AG04450 (cell line): ENCODE measurements around the gene BGN. TPM values are rescaled to one million over a fixed set of nuclear protein-coding genes. Genes with fewer than 3 reads are reported as not detected.

Experiments
- CTCF ChIA-PET: fragments of 300-600, 350-600 bp; formaldehyde crosslinking; extraction: SDS; loops from one replicate; lab custom pipeline; 2022; ENCODE audit warnings: antibody characterized with exemption, inconsistent platforms; lab: Charles Lee
- POLR2A ChIA-PET: fragments of 350-600 bp; formaldehyde crosslinking; extraction: SDS; loops from one replicate; lab custom pipeline; 2021; ENCODE audit warnings: antibody characterized with exemption, inconsistent platforms; lab: Yijun Ruan, JAX
- DNase-seq: peaks from one replicate; pipeline ENCODE4 v3.0.0-alpha.2; 2011; ENCODE audit warnings: low read depth, low spot score
- H3K27ac ChIP-seq: one replicate; pipeline ENCODE4 v1.5.1; 2012; ENCODE audit warnings: low read depth, low read length, control low read depth
- H3K27me3 ChIP-seq: one replicate; pipeline ENCODE4 v1.6.0; 2012; ENCODE audit warnings: low read length; ENCODE audit not compliant: control insufficient read depth, insufficient read depth
- H3K4me3 ChIP-seq: 2 replicates; pipeline ENCODE4 v1.5.1; 2011; ENCODE audit warnings: mild to moderate bottlenecking, low read depth, low read length, control low read depth
- H3K9me3 ChIP-seq: 2 replicates; pipeline ENCODE4 v1.5.1; 2012; ENCODE audit warnings: low read length; ENCODE audit not compliant: control insufficient read depth, insufficient read depth
- CTCF ChIP-seq: IDR thresholded peaks from 2 replicates; pipeline ENCODE4 v1.5.1; 2011; ENCODE audit warnings: low read depth, low read length, control low read depth, inconsistent platforms
- polyA plus RNA-seq: library from polyadenylated mRNA; depleted of rRNA; stranded (reverse); fragments of >200 nt; gene quantifications from 2 replicates; pipeline ENCODE4 v1.2.3, GENCODE V29; 2011

BGN gene
- polyA plus RNA-seq, 1 experiment, result 97.2 TPM

GRCh38 chrX:153525451-153525850 is 30.7 kb downstream of the BGN start:
- Histone ChIP-seq H3K27ac (no peak overlapping the region), H3K9me3 (no peaks in the 10 kb centered on the region), H3K4me3 (no peak overlapping the region), H3K27me3 (peaks cover 7% of the 10 kb centered on the region)
- ChIA-PET POLR2A (no interaction called here), CTCF (no interaction called here)
- no peak for TF ChIP-seq CTCF
- no peak for DNase-seq

- H3K4me3 ChIP-seq, result no peak overlapping the region
- DNase-seq, result no peak
- CTCF ChIA-PET, result no interaction called here
- no peak for TF ChIP-seq CTCF
- POLR2A ChIA-PET, result no interaction called here
- no peak overlapping the region for H3K27ac ChIP-seq
- H3K27me3 ChIP-seq, result peaks cover 7% of the 10 kb centered on the region
- no peaks in the 10 kb centered on the region for H3K9me3 ChIP-seq
Observed at GRCh38 chrX:153526042-153526441, 31.3 kb downstream of the BGN start.

- POLR2A ChIA-PET, result no interaction called here
- Histone ChIP-seq H3K27me3 (peaks cover 7% of the 10 kb centered on the region), H3K4me3 (no peak overlapping the region), H3K27ac (no peak overlapping the region), H3K9me3 (no peaks in the 10 kb centered on the region)
- no peak for TF ChIP-seq CTCF
- CTCF ChIA-PET, result no interaction called here
- DNase-seq, result no peak
Observed at GRCh38 chrX:153526801-153527200, 32.0 kb downstream of the BGN start.

GRCh38 chrX:153527208-153527607 is 32.4 kb downstream of the BGN start:
- Histone ChIP-seq H3K9me3 (no peaks in the 10 kb centered on the region), H3K4me3 (no peak overlapping the region), H3K27ac (no peak overlapping the region), H3K27me3 (peaks cover 7% of the 10 kb centered on the region)
- TF ChIP-seq CTCF, result no peak
- DNase-seq, result no peak
- ChIA-PET CTCF (no interaction called here), POLR2A (no interaction called here)

- no peak for TF ChIP-seq CTCF
- DNase-seq, result no peak
- Histone ChIP-seq H3K27me3 (peaks cover 7% of the 10 kb centered on the region), H3K9me3 (no peaks in the 10 kb centered on the region), H3K4me3 (no peak overlapping the region), H3K27ac (no peak overlapping the region)
- CTCF ChIA-PET, result no interaction called here
- POLR2A ChIA-PET, result no interaction called here
Observed at GRCh38 chrX:153530411-153531129, 35.8 kb downstream of the BGN start.
